Measurements from ENCODE around the gene GEMIN7.

Gene GEMIN7

GRCh38 chr19:45061965-45062364, 17.1 kb upstream of the GEMIN7 start:
- TF ChIP-seq, protein P1, sequence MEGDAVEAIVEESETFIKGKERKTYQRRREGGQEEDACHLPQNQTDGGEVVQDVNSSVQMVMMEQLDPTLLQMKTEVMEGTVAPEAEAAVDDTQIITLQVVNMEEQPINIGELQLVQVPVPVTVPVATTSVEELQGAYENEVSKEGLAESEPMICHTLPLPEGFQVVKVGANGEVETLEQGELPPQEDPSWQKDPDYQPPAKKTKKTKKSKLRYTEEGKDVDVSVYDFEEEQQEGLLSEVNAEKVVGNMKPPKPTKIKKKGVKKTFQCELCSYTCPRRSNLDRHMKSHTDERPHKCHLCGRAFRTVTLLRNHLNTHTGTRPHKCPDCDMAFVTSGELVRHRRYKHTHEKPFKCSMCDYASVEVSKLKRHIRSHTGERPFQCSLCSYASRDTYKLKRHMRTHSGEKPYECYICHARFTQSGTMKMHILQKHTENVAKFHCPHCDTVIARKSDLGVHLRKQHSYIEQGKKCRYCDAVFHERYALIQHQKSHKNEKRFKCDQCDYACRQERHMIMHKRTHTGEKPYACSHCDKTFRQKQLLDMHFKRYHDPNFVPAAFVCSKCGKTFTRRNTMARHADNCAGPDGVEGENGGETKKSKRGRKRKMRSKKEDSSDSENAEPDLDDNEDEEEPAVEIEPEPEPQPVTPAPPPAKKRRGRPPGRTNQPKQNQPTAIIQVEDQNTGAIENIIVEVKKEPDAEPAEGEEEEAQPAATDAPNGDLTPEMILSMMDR (IDR thresholded peaks at IDR 0.05; ENCODE audit: insufficient read depth, low read depth, low read length, missing control alignments): no peak
- no peak overlapping the region for H3K4me3 ChIP-seq (ENCODE audit: low read depth, low read length)
- no peak for DNase-seq (ENCODE audit: low read depth)

- DNase-seq (ENCODE audit: low read depth): no peak
- H3K4me3 ChIP-seq (ENCODE audit: low read depth, low read length): no peak overlapping the region
- TF ChIP-seq, protein P1 (IDR thresholded peaks at IDR 0.05; ENCODE audit: insufficient read depth, low read depth, low read length, missing control alignments): no peak
Measured at GRCh38 chr19:45063851-45064801, 14.9 kb upstream of the GEMIN7 start.

GRCh38 chr19:45066921-45067661, 12.0 kb upstream of the GEMIN7 start:
- no peak for DNase-seq (ENCODE audit: low read depth)
- TF ChIP-seq, protein P1 (IDR thresholded peaks at IDR 0.05; ENCODE audit: insufficient read depth, low read depth, low read length, missing control alignments): no peak
- no peak overlapping the region for H3K4me3 ChIP-seq (ENCODE audit: low read depth, low read length)

DNA sequence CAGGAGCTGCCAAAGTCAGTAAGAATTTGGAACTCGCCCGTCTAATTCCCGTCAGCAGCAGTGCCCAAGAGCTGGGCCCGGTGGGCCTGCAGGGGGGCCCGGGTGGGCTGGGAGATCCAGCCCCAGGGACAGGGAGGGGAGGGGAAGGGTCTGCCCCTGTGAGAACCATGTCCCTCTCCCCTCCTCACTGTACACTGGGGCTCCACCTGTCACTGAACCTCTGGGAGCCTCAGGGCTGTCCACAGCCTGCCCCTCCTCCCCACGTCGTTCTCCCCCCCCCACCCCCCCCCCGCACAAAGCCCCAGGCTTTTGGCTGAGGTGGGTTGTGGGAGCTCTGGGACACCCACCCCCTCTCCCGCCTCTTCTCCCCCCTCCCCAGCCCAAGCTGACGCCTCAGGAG, 11.0 kb upstream of the GEMIN7 start:
- TF ChIP-seq, protein P1 (IDR thresholded peaks at IDR 0.05; ENCODE audit: insufficient read depth, low read depth, low read length, missing control alignments): no peak
- H3K4me3 ChIP-seq (ENCODE audit: low read depth, low read length): no peak overlapping the region

GRCh38 chr19:45069056-45069455, 10.0 kb upstream of the GEMIN7 start:
- DNase-seq (ENCODE audit: low read depth): no peak
- H3K4me3 ChIP-seq (ENCODE audit: low read depth, low read length): no peak overlapping the region
- TF ChIP-seq, protein P1 (IDR thresholded peaks at IDR 0.05; ENCODE audit: insufficient read depth, low read depth, low read length, missing control alignments): no peak

More for the DNA sequence above, 11.0 kb upstream of the GEMIN7 start:
- no peak for DNase-seq (ENCODE audit: low read depth)

DNA sequence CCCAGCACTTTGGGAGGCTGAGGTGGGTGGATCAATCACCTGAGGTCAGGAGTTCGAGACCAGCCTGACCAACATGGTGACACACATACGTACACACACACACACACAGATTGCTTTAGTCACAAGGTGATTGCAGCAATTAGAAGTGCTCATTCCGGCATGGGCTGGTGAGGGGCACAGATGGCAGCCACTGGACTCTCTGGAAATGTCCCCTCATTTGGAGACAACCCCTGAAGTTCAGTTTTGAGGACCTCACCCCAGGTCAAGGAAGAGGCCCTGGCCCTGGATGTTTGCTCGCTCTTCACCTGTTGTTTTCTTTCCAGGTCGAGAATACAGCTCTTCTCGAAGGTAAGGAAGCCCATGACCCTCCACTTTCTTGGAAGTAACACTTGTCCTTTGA, 8.8 kb upstream of the GEMIN7 start:
- H3K4me3 ChIP-seq (ENCODE audit: low read depth, low read length): no peak overlapping the region
- DNase-seq (ENCODE audit: low read depth): no peak
- TF ChIP-seq, protein P1 (IDR thresholded peaks at IDR 0.05; ENCODE audit: insufficient read depth, low read depth, low read length, missing control alignments): no peak

Measured in GM12865 (cell line).